ENCODE measurements around the gene NUDT7.

The NUDT7 gene

DNA sequence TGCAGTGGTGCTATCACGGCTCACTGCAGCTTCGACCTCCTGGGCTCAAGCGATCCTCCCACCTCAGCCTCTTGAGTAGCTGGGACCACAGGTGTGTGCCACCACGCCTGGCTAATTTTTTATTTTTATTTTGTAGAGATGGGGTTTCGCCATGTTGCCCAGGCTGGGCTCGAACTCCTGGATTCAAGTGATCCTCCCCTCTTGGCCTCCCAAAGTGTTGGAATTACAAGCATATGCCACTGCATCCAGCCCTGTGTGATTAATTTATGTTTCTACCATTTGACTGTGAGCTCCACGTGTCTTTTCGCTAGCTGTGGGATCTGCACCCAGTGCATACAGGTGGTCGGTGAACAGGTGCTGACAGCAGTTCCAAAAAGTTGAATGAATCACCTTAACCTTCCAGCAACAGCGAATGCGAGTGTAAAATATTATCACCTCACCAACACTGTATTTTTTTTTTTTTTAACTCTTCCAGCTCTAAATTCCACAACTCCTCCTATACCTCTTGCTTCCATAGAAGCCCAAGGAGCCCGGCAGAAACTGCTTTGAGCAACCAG, 484 bp upstream of the NUDT7 start:
- H3K4me3 ChIP-seq, result peak overlapping the region; percentile 76
- no peak overlapping the region for H3K9ac ChIP-seq
- H4K20me1 ChIP-seq, result no peaks in the 10 kb centered on the region
- H3K36me3 ChIP-seq, result no peaks in the 10 kb centered on the region
- H3K27me3 ChIP-seq, result no peaks in the 10 kb centered on the region
- no peak overlapping the region for H3K27ac ChIP-seq
- H3K4me2 ChIP-seq, result peak overlapping the region; percentile 66
- no peaks in the 10 kb centered on the region for H3K9me3 ChIP-seq
- TF ChIP-seq Cebpa-rat (IDR thresholded peaks at IDR 0.05), result no peak
- H3K4me1 ChIP-seq, result peaks cover 30% of the 10 kb centered on the region

DNA sequence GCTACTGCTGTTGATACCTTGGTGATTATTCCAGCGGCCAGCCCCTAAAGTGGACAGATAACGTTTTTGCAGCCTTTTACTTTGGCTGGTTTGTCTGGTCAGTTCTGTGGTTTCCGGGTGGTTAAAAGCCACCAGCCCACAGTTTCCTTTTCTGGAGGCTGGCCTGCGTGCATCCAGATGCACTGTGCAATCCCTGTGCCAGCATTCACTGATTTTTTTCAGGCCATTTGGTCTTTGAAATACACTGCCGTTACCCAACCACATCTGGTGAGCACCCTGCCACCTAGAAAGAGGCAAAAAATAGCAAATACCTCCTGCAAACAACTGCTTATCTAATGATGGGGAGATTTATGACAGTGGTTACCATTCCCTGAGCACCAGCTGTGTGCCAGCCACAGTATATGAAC, 797 bp downstream of the NUDT7 start:
- Histone ChIP-seq H4K20me1 (no peaks in the 10 kb centered on the region), H3K9me3 (no peaks in the 10 kb centered on the region), H3K4me1 (peaks cover 30% of the 10 kb centered on the region), H3K4me2 (peak overlapping the region; percentile 85), H3K9ac (peak overlapping the region; percentile 80), H3K27me3 (no peaks in the 10 kb centered on the region), H3K36me3 (no peaks in the 10 kb centered on the region), H3K4me3 (peak overlapping the region; percentile 76), H3K27ac (peak overlapping the region; percentile 83)
- no peak for TF ChIP-seq Cebpa-rat (IDR thresholded peaks at IDR 0.05)

DNA sequence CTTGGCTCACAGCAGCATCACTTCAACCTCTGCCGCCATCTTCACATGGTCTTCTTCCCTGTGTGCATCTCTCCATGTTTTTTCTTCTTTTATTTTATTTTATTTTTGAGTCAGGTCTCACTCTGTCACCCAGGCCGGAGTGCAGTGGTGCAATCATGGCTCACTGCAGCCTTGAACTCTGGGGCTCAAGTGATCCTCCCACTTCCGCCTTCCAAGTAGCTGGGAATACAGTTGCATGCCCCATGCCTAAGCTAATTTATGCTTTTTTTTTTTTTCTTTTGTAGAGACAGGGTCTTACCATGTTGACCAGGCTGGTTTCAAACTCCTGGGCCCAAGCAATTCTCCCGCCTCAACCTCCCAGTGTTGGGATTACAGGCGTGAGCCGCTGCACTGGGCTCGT, 1.9 kb downstream of the NUDT7 start:
- peak overlapping the region; percentile 85 for H3K4me2 ChIP-seq
- TF ChIP-seq Cebpa-rat (IDR thresholded peaks at IDR 0.05), result no peak
- H3K36me3 ChIP-seq, result no peaks in the 10 kb centered on the region
- peaks cover 30% of the 10 kb centered on the region for H3K4me1 ChIP-seq
- no peak overlapping the region for H3K4me3 ChIP-seq
- H3K9me3 ChIP-seq, result no peaks in the 10 kb centered on the region
- H3K27ac ChIP-seq, result peak overlapping the region; percentile 83
- no peaks in the 10 kb centered on the region for H3K27me3 ChIP-seq
- no peaks in the 10 kb centered on the region for H4K20me1 ChIP-seq
- H3K9ac ChIP-seq, result peak overlapping the region; percentile 46

DNA sequence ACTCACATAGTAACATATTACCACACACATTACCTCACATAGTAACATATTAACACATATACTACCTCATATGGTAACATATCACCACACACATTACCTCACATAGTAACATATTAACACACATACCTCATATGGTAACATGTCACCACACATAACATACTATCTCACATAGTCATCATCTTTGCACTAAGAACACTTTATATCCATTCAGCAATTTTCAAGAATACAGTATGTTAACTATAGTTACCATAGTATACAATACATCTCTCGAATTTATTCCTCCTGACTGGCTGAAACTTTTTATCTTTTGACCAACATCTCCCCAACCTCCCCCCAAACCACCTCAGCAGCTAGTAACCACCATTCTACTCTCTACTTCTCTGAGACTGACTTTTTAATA, 7.6 kb downstream of the NUDT7 start:
- TF ChIP-seq Cebpa-rat (IDR thresholded peaks at IDR 0.05), result no peak
- Histone ChIP-seq H3K9ac (no peak overlapping the region), H3K27me3 (no peaks in the 10 kb centered on the region), H3K4me1 (no peaks in the 10 kb centered on the region), H3K9me3 (peaks cover 2% of the 10 kb centered on the region; the same call in 1 of the 2 replicates), H3K36me3 (no peaks in the 10 kb centered on the region), H3K4me2 (no peak overlapping the region), H3K27ac (no peak overlapping the region), H3K4me3 (no peak overlapping the region), H4K20me1 (no peaks in the 10 kb centered on the region)

DNA sequence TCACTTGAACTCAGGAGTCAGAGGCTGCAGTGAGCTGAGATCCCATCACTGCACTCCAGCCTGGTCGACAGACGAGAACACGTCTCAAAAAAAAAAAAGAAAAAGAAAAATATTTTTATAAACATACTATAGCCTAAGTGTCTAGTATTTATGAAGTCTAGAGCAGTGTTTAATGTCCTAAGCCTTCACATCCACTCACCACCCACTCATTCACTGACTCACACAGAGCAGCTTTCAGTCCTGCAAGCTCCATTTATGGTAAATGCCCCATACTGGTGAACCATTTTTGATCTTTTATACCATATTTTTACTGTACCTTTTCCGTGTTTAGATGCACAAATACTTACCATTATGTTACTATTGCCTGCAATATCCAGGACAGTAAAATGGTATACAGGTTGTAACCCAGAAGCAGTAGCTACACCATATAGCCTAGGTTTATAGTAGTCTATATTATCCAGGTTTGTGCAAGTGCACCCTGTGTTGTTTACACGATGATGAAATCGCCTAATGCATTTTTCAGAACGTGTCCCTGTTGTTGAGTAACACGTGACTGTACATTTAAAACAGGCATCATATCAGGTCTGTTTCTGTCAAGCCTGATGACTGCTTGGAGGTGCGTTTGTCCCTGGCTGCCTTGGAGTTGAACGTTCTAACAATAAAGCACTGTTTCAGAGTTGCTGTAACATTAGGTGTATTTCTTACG, 10.1 kb downstream of the NUDT7 start:
- no peaks in the 10 kb centered on the region for H4K20me1 ChIP-seq
- H3K27me3 ChIP-seq, result no peaks in the 10 kb centered on the region
- no peak overlapping the region for H3K27ac ChIP-seq
- peaks cover 12% of the 10 kb centered on the region for H3K9me3 ChIP-seq
- H3K9ac ChIP-seq, result no peak overlapping the region
- no peak overlapping the region for H3K4me2 ChIP-seq
- no peaks in the 10 kb centered on the region for H3K36me3 ChIP-seq
- no peak overlapping the region for H3K4me3 ChIP-seq
- TF ChIP-seq Cebpa-rat (IDR thresholded peaks at IDR 0.05), result no peak
- peaks cover 9% of the 10 kb centered on the region for H3K4me1 ChIP-seq

DNA sequence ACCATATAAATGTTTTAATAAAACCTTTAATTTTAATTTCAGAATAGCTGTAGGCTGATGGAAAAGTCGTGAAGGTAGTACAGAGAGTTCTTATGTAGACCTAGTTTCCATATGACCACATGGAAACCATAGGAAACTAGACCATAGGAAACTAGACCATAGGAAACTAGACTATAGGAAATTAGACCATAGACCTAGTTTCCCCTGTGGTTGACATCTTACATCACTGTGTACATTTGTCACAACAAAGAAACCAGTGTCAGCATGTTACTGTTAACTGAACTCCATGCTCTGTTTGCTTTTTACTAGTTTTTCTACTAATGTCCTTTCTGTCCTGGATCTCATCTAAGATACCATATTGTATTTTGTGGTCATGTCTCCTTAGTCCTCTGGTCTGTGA, 14.6 kb downstream of the NUDT7 start:
- Histone ChIP-seq H4K20me1 (no peaks in the 10 kb centered on the region), H3K4me2 (peak overlapping the region; percentile 59), H3K27me3 (no peaks in the 10 kb centered on the region), H3K4me3 (no peak overlapping the region), H3K9me3 (peaks cover 12% of the 10 kb centered on the region), H3K27ac (no peak overlapping the region), H3K9ac (no peak overlapping the region), H3K4me1 (peaks cover 36% of the 10 kb centered on the region), H3K36me3 (no peaks in the 10 kb centered on the region)
- no peak for TF ChIP-seq Cebpa-rat (IDR thresholded peaks at IDR 0.05)

DNA sequence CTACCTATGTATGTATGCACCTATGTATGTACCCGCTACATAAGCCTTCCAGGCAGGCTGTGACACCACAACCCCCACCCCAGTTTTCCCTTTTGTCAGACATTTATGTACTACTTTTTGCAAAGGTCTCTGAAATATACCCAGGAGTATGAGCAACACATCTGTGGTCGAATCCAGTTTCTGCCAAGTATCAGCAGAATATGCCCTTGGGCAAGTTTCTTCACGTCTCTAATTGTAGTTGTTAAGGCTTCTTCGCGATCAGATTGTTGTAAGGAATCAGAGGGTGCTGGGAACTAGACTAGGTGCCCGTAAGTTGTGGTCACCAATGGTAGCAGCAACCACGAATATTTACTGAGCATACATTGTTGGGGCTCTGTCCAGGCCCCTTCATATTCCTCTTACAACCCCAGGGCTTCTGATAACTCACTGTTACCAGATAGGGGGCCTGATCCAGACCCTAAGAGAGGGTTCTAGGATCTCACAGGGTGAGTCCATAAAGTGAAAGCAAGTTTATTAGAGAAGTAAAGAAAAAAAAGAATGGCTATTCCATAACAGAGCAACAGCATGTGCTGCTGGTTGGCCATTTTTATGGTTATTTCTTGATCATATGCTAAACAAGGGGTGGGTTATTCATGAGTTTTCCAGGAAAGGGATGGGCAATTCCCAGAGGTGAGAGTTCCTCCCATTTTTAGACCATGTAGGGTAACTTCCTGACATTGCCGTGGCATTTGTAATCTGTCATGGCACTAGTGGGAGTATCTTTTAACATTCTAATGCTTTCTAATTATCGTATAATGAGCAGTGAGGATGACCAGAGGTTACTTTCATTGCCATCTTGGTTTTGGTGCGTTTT, 16.6 kb downstream of the NUDT7 start:
- Histone ChIP-seq H3K27ac (no peak overlapping the region), H3K4me2 (peak overlapping the region; percentile 59; the same call in 1 of the 2 replicates), H3K27me3 (no peaks in the 10 kb centered on the region), H3K4me3 (no peak overlapping the region), H3K4me1 (peaks cover 36% of the 10 kb centered on the region), H3K9ac (no peak overlapping the region), H4K20me1 (no peaks in the 10 kb centered on the region), H3K9me3 (peaks cover 12% of the 10 kb centered on the region), H3K36me3 (no peaks in the 10 kb centered on the region)
- no peak for TF ChIP-seq Cebpa-rat (IDR thresholded peaks at IDR 0.05)

DNA sequence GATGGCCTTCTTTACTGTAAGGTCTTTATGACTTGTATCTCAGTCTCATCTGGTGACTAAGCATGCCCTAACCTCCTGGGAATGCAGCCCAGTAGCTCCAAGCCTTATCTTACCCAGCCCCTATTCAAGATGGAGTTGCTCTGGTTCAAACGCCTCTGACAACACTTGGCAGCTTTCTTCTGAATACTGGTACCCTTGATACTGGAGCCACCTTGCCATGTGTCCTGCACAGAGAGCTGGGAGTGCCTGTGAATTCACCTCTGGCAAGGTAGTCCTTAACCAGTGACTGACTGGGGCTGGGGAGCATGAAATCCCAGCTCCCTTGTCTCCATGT, 17.2 kb downstream of the NUDT7 start:
- H3K4me3 ChIP-seq, result no peak overlapping the region
- no peak for TF ChIP-seq Cebpa-rat (IDR thresholded peaks at IDR 0.05)
- H3K4me2 ChIP-seq, result 0 out of 2 replicates have a peak overlapping the region, but pooled peaks have one; percentile 17

DNA sequence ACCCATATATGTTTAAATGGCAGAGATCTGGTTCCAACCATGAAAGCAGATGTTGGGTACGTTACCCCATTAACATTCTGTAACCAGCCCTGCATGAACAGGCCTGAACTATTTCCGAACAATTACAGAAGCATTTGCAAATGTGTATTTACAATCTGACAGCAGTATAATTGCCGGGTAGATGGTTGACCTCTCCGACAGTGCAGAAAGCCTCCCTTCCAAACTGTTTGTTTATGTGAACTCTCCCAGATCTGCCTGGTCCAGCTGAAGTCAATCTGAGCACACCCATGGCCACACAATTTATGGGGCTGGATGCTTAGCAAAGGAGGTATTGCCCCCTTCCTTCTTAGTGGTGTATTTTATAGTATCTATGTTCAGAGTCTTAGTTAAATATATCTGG, 21.8 kb downstream of the NUDT7 start:
- Histone ChIP-seq H3K9ac (no peak overlapping the region), H3K9me3 (no peaks in the 10 kb centered on the region), H3K4me1 (peaks cover 10% of the 10 kb centered on the region), H3K4me2 (no peak overlapping the region), H3K36me3 (no peaks in the 10 kb centered on the region), H3K27ac (no peak overlapping the region), H3K4me3 (no peak overlapping the region), H4K20me1 (no peaks in the 10 kb centered on the region), H3K27me3 (no peaks in the 10 kb centered on the region)
- no peak for TF ChIP-seq Cebpa-rat (IDR thresholded peaks at IDR 0.05)

More for the DNA sequence above, 17.2 kb downstream of the NUDT7 start:
- Histone ChIP-seq H4K20me1 (no peaks in the 10 kb centered on the region), H3K27ac (no peak overlapping the region), H3K9ac (no peak overlapping the region), H3K36me3 (no peaks in the 10 kb centered on the region), H3K4me1 (peaks cover 36% of the 10 kb centered on the region), H3K9me3 (peaks cover 12% of the 10 kb centered on the region), H3K27me3 (no peaks in the 10 kb centered on the region)

DNA sequence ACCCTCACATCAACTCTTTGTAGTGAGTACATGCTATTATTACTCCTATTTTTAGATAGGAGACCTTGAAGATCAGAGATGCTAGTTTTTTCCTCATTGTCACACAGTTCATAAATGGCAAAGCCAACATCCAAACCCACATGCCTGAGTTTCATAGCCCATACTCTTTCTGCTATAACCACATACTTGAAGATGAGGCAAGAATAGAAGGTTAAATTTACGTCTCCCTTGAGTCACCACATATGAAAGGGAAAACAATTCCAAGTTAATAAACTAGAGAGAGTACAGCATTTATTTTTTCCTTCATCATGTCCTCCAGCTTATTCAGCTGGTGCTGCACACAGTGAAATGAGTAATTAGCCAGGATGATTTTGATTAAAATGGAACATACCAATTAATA, 23.7 kb downstream of the NUDT7 start:
- H3K4me2 ChIP-seq, result no peak overlapping the region
- no peak overlapping the region for H3K27ac ChIP-seq
- no peaks in the 10 kb centered on the region for H3K4me1 ChIP-seq
- H3K9ac ChIP-seq, result no peak overlapping the region
- no peaks in the 10 kb centered on the region for H4K20me1 ChIP-seq
- H3K27me3 ChIP-seq, result no peaks in the 10 kb centered on the region
- H3K4me3 ChIP-seq, result no peak overlapping the region
- no peaks in the 10 kb centered on the region for H3K36me3 ChIP-seq
- TF ChIP-seq Cebpa-rat (IDR thresholded peaks at IDR 0.05), result no peak
- H3K9me3 ChIP-seq, result no peaks in the 10 kb centered on the region

All from BLaER1 (cell line).